Measurements from ENCODE around the gene SPHK2.

The SPHK2 gene

DNA sequence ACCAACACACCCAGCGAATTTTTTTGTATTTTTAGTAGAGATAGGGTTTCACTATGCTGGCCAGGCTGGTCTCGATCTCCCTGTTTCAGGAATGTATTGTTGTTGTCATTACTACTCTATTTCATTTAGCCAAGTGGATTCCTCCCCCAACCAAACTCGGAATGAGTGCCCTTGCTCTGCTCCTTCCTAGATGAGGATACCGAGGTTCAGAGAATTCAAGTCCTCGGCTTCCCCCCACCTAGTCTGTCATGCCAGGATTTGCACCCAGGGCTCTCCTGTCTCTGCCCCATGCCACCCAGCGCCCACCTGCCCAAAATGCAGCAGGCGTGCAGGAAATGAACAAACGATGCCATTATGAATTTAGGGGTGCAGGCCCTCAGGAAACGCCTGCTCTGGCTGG, 16.3 kb upstream of the SPHK2 start:
- in situ Hi-C loops (cut with MboI; ENCODE audit: low sequenced_read_pairs), result no loop called here

DNA sequence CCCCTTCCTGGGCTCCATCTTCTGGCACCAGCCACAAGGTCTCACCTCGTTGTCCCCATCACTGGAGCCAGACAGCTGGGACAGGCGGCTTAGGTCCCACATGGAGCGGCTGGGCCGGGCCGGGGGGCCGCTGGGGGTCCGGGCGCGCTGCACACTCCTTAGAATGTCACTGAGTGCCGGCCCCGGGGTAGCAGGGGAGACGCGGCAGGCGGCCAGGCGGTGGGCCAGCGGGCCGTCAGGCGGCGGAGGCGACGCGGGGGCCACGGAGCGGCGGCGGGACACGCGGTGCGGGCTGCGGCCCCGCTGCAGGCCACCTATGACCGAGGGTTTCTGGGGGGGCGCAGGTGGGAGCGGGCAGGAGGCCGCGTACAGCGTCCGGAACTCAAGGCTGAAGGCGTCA, 15.9 kb upstream of the SPHK2 start:
- in situ Hi-C loops (cut with MboI; ENCODE audit: low sequenced_read_pairs), result no loop called here

DNA sequence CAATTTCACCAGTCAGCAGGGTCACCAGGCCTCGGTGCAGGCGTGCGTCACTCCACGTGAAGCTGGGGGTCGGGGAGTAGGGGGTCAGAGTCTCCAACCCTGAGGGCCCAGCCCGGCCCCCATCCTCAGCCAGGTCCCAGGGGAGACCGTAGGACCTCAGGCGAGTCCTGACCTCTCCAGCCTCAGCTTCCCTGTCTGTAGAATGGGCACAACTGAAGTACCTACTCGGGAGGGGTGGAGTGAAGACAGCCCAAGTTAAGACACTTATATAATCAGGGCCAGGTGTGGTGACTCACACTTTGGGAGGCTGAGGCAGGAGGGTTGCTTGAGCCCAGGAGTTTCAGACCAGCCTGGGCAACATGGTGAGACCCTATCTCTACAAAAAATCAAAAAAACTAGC, 15.5 kb upstream of the SPHK2 start:
- in situ Hi-C loops (cut with MboI; ENCODE audit: low sequenced_read_pairs), result no loop called here

DNA sequence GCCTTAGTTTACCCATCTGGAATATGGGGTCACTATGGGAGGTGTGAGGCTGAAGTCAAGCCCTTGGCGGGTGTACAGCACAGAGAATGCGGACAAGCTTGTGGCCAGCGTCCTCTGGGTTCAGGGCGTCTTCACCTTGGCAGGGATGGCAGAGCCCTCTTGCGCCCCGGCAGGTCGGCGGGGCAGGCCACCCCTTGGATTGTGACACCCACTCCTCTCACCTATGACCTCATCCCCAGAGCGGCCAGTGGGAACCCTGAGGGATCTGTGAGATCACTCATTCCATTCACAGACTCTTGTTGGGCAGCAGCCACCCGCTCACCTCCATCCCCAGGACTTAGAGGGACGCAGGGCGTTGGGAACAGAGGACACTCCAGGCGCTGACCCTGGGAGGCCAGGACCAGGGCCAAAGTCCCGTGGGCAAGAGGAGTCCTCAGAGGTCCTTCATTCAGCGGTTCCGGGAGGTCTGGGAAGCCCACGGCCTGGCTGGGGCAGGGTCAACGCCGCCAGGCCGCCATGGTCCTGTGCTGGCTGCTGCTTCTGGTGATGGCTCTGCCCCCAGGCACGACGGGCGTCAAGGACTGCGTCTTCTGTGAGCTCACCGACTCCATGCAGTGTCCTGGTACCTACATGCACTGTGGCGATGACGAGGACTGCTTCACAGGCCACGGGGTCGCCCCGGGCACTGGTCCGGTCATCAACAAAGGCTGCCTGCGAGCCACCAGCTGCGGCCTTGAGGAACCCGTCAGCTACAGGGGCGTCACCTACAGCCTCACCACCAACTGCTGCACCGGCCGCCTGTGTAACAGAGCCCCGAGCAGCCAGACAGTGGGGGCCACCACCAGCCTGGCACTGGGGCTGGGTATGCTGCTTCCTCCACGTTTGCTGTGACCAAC, 12.6 kb upstream of the SPHK2 start, which contains the start of gene SPACA4:
SPACA4 (plus strand) TSS at position 280 of the 896 bp plus-strand sequence; CDS start at position 517, 237 bp downstream.
- in situ Hi-C loops (cut with MboI; ENCODE audit: low sequenced_read_pairs), result no loop called here

DNA sequence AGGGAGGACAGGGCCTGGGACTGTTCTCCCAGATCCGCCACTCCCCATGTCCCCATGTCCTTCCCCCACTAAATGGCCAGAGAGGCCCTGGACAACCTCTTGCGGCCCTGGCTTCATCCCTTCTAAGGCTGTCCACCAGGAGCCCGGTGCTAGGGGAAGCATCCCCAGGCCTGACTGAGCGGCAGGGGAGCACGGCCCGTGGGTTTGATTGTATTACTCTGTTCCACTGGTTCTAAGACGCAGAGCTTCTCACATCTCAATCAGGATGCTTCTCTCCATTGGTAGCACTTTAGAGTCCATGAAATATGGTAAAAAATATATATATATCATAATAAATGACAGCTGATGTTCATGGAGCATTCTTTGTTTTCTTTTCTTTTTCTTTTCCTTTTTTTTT, 11.9 kb upstream of the SPHK2 start:
- in situ Hi-C loops (cut with MboI; ENCODE audit: low sequenced_read_pairs), result no loop called here

DNA sequence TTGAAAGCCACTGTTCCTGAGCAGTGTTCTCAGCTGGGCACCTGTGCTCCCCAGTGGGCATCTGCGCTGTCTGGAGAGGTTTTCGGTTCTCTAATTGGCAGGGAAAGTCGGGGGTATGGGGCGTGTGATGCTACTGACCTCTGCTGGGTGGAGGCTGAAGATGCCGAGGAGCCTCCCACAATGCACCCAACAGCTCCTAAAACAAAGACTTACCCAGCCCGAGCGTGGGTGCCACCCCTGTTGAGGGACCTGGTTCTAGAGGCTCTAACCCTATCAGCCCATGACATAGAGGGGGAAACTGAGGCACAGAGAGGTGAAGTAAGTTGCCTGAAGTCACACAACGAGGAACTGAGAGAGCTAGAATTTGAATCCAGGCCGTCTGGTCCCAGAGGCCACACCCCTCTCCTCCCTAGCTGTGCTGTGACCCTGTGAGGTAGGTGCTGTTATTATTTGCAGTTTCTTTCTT, 10.5 kb upstream of the SPHK2 start:
- in situ Hi-C loops (cut with MboI; ENCODE audit: low sequenced_read_pairs), result no loop called here

DNA sequence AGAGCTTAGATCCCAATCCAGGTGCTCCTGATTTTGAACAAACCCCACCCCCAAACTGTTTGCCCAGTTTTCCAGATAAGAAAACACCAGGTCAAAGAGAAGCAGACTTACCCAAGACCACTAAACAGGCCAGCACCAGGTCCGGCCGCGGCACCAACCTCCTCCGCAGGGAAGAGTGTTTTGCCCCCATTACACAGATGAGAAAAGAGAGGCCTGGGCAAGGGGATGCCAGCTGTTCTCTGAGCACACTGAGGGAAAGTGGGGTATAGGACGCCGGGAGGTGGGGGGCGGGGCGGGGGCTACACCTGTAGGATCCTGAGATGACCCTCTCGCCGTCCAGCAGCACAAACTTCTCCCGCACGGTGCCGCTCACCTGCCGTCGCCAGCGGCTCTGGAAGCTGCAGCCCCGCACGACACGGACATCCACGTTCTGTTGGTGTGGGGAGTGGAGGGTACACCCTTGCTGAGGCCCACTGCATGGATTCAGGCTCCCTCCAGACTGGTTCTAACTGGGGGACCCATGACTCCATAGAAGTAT, 9.7 kb upstream of the SPHK2 start:
- in situ Hi-C loops (cut with MboI; ENCODE audit: low sequenced_read_pairs), result no loop called here

DNA sequence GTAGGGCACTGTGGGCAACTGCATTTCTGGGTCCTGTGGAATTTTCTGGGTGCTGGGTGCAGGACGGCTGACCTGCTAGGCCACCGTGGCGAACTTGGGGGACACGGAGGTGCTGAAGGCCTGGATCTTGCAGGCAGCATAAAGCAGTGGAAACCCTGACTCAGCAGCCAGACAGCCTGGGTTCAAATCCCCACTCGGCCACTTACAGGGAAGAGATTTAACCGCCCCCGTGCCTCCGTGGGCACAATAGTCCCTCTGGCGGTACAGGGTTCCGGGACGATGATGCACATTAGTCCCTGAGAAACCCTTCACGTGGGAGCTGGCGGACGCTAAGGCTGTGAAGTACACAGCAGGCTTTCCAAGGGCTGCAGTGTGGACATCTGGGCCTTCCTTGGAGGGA, 7.4 kb upstream of the SPHK2 start:
- in situ Hi-C loops (cut with MboI; ENCODE audit: low sequenced_read_pairs), result no loop called here

DNA sequence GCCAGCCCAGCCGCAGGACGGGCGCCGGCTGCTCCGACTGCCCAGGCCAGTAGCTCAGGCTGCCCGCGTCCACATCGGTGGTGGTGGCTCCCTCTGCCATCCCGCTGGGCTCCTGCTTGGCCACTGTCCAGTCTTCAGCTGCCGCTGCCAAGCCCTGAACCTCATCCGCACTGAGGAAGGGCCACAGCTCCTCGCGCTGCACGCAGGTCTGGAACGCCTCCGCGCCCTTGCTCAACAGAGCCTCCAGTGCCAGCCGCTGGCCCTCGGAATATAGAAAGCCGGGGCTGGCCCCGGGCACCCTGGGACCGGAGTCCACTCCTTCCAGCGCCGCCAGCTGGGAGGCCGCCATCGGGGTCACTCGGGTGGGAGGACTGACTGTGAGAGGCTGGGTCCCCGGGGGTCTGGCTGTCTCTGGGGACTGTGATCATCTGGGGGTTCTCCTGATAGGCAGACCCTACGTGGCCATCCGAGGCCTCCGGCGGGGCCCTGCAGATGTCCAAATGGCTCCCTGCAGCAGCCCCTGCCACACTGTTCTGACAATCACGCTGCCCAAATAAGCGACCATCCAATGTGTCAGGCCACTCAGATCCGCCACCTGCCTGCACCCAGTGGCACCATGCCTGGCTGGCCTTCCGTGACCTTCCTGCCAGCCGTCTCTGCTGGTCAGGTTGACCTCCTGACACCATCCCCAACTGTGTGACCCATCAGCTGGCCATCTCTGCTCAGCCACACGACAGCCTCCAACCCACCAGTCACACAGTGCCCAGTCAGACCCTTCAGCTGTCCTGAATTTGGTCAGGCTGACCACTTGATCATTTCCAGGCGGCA, 6.1 kb upstream of the SPHK2 start:
- in situ Hi-C loops (cut with MboI; ENCODE audit: low sequenced_read_pairs), result no loop called here

DNA sequence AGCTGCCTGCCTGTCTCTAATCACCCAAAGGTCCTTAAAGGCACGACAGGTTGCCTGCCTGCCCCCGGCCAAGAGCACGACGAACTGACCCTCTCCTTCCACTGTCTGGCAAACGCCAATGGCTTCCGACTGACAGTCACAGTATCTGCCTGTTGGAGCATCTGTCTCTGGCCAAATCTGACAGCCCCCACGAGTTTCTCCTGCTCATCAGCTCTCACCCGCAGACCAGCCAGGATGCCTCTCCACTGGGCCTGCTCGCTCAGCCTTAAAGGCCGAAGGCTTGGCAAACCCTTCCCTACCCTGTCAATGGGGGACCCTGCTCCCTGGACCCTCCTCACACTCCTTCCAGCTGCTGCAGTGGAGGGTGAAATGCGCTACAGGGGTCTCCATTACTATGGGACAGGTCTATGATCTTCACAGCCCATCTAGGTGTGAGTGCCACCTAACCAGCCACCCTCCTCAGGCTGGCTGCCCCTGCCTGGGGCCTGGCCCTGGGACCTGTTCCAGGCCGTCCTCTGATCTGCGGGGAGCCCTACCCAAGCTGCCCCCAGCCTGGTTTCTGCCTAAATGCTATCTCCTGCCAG, 5.4 kb upstream of the SPHK2 start:
- in situ Hi-C loops (cut with MboI; ENCODE audit: low sequenced_read_pairs), result no loop called here

DNA sequence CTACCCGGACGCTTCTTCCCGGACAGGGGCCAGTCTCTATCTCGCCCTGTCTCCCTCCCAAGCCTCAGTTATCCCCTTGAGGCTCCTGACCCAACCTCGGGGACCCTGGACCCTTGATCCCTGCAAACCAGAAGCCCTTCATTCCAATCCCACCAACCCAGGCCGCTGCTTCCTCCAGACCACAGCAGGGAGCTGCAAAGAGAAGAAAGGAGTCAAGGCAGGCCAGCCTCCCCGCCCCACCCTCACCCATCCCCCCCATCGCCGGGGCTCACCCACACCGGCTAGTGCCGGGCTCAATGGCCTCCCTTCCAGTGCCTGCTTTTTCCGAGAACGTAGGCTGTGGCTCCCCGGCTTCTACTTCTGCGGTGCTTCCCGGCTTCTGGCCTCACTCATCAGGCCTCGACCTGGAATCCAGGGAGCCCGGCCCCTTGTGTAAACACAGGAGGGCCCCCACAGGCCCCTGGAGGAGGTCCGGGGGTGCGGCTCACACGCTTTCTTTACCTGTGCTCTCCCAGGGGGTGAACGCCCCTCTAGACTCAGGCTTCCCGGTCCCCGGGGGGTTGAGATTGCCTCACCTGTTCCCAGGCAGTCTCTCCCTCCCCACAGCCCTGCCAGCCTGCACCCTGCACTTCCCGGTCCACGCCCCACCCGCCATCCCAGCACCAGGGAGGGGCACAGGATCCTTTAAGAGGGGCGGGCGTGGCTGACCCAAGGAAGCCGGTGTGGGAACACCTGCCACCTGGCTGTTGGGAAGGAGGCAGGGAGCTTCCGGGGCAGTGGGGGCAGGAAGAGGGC, 4.7 kb upstream of the SPHK2 start, which contains the start of gene FAM83E:
FAM83E (minus strand) TSS at position 641 of the 795 bp plus-strand sequence. CDS start 1,704 bp downstream, outside the sequence.
- in situ Hi-C loops (cut with MboI; ENCODE audit: low sequenced_read_pairs), result no loop called here

DNA sequence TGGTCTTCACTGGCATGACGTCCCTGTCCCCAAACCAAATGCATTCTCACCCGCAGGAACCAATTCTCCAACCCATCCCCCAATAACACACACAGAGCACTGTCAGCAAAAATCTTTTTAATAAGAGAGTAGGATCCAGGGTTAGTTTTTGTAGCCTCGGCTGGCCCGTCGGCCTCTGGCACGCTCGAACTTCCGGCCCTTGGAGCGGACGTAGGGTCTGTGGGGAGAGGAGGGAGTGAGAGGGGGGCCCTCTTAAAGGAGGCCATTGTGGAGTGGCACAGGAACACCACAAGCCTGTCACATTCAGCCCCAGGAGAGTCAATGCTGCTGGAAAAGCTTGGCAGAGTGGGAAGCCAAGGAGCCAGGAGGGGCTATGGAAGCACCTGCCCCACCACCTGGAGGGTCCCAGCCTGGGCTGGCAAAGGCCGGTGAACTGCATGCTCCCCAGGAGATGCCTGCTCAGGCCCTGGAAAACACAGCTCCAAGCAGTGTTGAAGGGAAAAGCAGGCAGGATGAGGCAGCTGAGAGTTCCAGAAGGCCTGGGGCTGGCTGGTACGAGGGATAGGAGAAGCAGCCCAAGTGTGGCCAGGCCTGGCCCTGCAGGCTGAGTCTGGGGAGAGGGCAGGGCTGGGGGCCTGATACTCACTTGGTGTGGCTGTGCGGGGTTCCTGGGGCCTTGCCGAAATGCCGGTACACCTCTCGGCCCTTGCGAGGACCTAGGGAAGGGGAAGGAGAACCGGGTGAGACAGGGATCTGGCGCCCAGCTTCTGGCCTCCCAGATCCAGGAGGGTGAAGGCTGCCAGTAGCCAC, 3.9 kb upstream of the SPHK2 start:
- in situ Hi-C loops (cut with MboI; ENCODE audit: low sequenced_read_pairs), result no loop called here

DNA sequence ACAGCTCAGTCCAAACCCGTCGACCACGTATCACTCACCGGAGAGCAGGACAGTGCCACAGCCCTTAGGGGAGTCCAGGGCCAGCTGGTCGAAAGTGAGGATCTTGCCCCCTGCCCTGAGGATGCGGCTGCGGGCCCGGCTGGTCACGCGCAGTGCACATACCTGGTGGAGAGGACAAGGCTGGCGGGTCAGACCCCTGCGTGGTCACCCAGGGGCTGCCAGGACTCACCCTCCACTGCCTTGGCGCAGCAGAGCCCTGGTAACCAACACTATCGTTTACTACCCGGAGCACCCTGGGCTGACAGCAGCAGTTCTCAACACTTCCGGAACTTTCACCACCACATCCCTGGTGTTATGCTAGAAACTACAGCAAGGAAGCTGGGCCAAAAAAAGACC, 3.3 kb upstream of the SPHK2 start:
- in situ Hi-C loops (cut with MboI; ENCODE audit: low sequenced_read_pairs), result no loop called here

DNA sequence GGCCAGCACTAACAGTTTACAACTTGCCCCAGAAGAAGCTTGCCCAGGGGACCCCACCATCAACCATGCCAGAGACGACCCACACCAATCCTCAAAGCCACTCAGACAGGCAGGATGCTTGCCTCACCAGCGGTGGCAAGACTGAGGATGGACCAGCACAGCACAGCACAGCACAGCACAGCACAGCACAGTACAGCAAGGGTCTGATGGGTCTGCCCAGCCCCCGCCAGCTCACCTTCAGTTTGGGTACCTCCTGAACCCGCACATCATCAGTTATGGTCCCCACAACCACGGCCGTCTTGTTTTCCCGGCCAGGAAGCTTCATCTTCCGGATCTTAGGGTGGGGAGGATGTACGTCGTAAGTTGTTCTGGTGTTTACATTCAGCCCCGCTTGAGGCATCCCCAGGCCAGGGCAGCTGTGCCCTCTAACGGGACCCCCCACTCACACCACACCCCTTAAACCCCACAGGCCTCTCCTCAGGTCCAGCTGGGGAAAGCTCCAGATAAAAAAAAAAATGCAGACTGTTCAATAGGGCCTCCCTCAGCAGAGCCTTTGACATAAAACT, 2.7 kb upstream of the SPHK2 start:
- in situ Hi-C loops (cut with MboI; ENCODE audit: low sequenced_read_pairs), result no loop called here

DNA sequence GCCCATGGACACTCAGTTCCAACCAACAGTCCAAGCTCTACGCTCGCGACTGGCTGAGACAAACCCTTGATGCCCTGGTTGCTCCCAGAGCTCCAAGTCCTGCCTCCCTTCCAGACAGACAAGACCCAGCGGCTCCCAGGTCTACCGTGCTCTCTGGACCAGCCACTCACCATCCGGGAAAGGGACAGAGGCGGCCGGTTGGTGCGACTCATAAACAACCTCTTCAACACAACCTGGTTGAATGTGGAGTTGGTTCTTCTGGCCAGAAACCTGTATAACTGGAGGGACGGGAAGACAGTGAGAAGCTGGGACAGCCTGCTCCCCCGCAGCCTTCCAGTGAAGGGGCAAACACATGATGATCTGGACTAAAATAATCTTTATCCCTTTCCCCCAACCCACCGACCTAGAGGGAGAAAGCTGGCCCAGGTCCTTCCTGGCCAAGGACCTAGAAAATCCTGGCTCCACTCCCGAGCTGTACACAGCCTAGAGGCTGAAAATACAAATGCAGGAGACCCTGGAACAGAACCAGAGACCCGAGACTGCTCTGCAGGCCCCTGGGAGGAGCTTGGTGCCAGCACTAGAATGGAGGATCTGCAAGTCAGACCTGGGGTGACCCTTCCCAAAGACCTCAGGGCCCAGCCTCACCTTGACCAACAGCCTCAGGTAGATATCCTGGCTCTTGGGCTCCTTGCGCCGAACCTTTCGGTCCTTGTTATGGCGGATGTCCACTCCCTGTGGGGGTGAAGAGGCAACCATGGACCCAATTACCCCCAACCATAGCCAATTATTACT, 2.0 kb upstream of the SPHK2 start:
- in situ Hi-C loops (cut with MboI; ENCODE audit: low sequenced_read_pairs), result no loop called here

DNA sequence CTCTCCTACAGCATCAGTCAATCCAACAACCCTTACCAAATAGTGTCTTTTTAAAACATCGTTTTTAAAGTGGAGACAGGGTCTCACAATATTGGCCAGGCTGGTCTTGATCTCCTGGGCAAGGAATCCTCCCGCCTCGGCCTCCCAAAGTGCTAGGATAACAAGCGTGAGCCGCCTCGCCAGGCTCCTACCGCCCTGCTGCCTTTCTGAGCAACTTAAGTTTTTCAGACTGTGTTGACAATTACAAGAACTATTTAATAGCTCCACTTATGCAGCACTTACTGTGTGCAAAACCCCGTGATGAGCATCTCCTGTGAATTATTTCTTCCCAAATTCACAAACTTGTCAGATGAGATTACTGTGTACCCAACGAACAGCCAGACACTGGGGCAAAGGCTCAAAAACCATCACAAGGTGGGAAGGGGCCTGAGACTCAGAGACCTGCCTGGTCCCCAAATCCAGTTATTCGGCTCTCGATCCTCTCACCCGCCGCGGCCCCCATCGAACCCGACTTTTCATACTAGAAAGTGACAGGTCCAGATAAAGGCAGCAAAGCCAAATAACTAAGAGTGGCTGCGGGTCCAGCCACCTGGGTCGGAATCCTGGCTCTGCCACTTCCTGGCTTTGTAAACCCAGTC, 909 bp upstream of the SPHK2 start:
- in situ Hi-C loops (cut with MboI; ENCODE audit: low sequenced_read_pairs), result no loop called here

DNA sequence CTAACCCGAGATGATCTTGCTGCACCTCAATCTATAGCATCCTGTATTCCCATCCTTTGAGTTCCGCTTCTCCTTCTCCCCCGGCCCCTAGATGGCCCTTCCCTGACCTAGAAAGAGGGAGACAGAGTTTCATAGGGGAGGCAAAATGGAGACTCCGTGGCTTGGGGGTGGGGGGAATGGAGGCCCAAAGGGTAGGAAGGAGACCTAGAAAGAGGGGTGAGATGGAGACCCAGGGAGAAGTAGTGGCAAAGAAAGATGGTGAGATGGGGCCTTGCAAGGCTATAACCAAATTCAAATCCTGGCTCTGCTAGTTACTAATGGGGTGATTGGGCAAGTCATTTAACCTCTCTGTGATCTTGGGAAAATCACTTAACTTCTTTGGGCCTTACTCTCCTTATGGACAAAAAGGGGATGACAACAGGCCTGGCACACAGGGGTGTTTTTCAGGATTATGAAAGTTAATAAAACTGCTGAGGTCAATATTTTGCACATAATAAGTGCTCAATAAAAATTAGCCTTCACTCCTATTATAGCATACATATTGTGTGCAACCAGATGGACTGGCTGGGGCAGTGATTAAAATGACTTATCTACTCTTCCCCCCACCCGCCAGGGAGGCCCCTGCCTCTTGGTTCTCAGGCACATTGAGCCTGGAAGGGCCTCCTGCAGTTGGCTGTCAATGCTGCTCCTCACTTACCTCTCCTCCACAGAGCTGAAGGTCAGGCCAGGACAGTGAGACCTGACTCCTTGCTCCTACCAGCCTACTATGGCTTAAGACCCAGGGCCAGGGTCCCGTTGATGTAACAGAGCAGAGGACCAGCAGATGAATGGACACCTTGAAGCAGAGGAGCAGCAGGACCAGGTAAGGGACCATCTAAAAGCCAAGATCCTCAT, 633 bp downstream of the SPHK2 start:
- in situ Hi-C loops (cut with MboI; ENCODE audit: low sequenced_read_pairs), result no loop called here
